ENCODE results near the gene TSFM.

TSFM gene

DNA sequence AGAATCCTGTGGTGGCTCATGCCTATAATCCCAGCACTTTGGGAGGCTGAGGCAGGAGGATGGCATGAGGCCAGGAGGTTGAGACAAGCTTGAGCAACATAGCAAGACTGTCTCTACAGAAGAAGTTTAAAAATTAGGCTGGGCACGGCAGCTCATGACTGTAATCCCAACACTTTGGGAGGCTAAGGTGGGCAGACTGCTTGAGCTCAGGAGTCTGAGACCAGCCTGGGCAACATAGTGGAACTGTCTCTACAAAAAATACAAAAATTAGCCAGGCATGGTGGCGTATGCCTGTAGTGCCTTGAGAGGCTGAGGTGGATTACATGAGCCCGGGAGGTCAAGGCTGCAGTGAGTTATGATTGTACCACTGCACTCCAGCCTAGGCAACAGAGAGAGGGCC, 14.7 kb upstream of the TSFM start:
- TF ChIP-seq, protein P1, sequence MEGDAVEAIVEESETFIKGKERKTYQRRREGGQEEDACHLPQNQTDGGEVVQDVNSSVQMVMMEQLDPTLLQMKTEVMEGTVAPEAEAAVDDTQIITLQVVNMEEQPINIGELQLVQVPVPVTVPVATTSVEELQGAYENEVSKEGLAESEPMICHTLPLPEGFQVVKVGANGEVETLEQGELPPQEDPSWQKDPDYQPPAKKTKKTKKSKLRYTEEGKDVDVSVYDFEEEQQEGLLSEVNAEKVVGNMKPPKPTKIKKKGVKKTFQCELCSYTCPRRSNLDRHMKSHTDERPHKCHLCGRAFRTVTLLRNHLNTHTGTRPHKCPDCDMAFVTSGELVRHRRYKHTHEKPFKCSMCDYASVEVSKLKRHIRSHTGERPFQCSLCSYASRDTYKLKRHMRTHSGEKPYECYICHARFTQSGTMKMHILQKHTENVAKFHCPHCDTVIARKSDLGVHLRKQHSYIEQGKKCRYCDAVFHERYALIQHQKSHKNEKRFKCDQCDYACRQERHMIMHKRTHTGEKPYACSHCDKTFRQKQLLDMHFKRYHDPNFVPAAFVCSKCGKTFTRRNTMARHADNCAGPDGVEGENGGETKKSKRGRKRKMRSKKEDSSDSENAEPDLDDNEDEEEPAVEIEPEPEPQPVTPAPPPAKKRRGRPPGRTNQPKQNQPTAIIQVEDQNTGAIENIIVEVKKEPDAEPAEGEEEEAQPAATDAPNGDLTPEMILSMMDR (IDR thresholded peaks at IDR 0.05; ENCODE audit: insufficient read depth, low read length, poor library complexity, severe bottlenecking), result no peak
- DNase-seq (ENCODE audit: extremely low read depth, insufficient read length), result no peak
- H3K36me3 ChIP-seq (ENCODE audit: control insufficient read depth, insufficient read depth, low read length), result peaks cover 4% of the 10 kb centered on the region
- H3K4me3 ChIP-seq (replicated peaks; ENCODE audit: low read depth, low read length), result no peak overlapping the region
- no peaks in the 10 kb centered on the region; the same call in 1 of the 2 replicates for H3K27me3 ChIP-seq (replicated peaks; ENCODE audit: control insufficient read depth, insufficient read depth, low read length)

DNA sequence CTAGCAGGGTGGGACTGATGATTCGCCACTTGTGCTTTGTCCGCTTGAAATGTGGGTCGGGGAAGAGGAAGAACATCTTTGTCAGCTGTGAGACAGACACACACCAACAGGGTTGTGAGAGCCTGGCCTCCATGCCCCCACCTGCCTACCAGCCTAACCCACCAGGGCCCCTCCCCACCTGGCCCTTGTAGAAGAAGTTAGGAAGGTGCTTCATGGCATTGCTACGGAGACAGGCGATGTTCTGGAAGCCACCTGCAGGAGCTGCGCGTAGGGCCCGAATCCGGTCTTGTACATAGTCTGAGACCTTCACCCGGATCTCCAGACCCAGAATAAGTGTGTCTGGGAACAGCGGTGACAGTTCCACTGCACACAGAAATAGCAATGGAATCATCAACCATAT, 13.0 kb upstream of the TSFM start:
- no peak for DNase-seq (ENCODE audit: extremely low read depth, insufficient read length)
- H3K4me3 ChIP-seq (replicated peaks; ENCODE audit: low read depth, low read length), result no peak overlapping the region
- TF ChIP-seq, protein P1 (IDR thresholded peaks at IDR 0.05; ENCODE audit: insufficient read depth, low read length, poor library complexity, severe bottlenecking), result no peak
- no peaks in the 10 kb centered on the region; the same call in 1 of the 2 replicates for H3K27me3 ChIP-seq (replicated peaks; ENCODE audit: control insufficient read depth, insufficient read depth, low read length)
- H3K36me3 ChIP-seq (ENCODE audit: control insufficient read depth, insufficient read depth, low read length), result peaks cover 4% of the 10 kb centered on the region

DNA sequence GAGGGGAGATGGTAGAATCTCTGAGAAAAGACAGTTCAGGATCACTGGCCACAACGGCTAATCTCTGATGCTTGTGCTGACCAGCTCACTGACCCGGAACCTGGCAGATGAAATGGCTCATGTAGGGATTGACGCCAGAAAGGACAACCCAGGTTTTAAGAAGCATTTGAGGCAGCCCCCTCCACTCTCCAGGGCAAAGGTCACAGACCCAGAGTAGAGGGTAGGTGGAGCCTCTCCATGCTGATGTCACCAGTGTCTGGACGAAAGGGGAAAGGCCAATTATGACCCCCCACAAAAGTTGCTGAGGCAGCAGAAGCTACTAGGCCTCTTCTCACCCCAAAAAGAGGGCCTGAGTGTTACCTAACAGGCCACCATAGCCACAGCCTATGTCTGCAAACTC, 11.9 kb upstream of the TSFM start:
- no peak for DNase-seq (ENCODE audit: extremely low read depth, insufficient read length)
- no peak overlapping the region; the same call in 1 of the 2 replicates for H3K4me3 ChIP-seq (replicated peaks; ENCODE audit: low read depth, low read length)
- TF ChIP-seq, protein P1 (IDR thresholded peaks at IDR 0.05; ENCODE audit: insufficient read depth, low read length, poor library complexity, severe bottlenecking), result no peak
- no peaks in the 10 kb centered on the region; the same call in 1 of the 2 replicates for H3K27me3 ChIP-seq (replicated peaks; ENCODE audit: control insufficient read depth, insufficient read depth, low read length)
- H3K36me3 ChIP-seq (ENCODE audit: control insufficient read depth, insufficient read depth, low read length), result peaks cover 4% of the 10 kb centered on the region

DNA sequence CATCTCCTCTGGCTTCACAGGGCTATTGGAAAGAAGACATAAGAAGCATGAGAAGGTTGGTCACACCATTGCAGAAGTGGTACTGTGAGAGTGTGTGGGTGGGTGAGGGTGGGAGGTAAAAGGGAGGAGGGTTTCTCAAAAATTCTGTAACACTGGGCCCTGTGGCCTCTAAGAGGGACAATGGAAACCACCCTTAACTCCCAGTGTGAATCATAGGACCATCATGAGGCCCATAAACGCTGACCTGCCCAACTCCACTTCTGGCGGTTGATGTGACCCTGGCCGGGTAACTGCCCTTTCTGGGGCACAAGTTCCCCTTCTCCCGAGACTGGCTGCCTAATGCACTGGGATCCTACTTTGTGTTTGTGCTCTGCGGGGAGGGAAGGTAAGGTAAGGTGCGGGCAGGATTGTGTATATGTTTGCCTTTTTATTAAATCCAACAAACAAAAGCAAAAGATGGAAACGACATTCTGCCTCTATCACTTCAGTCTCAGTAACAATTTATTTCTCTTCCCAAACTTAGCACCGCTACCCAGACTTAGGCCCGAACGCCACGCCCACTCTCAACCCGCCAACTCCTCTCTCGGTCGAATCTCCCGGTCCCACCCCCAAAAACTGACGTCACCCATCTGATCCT, 11.2 kb upstream of the TSFM start:
- no peak for DNase-seq (ENCODE audit: extremely low read depth, insufficient read length)
- TF ChIP-seq, protein P1 (IDR thresholded peaks at IDR 0.05; ENCODE audit: insufficient read depth, low read length, poor library complexity, severe bottlenecking), result no peak
- Histone ChIP-seq H3K36me3 (ENCODE audit: control insufficient read depth, insufficient read depth, low read length) (peaks cover 4% of the 10 kb centered on the region), H3K27me3 (replicated peaks; ENCODE audit: control insufficient read depth, insufficient read depth, low read length) (no peaks in the 10 kb centered on the region; the same call in 1 of the 2 replicates), H3K4me3 (replicated peaks; ENCODE audit: low read depth, low read length) (peak overlapping the region; percentile 78)

DNA sequence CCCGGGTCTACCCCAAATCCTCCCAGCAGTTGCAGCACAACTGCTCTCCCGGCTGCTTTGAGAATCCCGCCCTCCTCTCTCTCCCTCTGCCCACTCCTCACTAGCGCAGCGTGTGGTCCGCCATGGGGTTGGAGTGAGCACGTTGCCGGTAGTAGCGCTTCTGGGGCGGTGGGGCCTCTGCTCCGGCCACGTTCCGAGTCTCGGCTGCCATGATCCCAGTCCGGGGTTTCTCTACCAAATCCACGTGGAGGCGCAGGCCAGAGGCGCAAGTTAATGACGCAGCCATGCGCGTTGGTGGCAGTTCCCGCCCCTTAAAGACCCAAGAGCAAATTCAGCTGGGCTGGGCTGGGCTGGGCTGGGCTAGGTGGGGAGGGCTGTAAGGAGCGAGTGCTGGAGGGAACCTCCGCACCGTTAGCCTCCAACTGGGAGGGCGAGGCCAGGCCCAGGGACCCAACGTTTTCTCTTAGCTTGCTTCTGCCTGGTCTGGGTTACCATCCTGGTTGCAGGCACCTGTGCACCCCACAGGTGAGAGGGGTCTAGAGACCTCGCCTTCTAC, 10.6 kb upstream of the TSFM start, which contains the start of gene METTL1:
Gene METTL1 (minus strand): TSS at position 233 of the 556 bp plus-strand sequence. CDS start 22 bp downstream, at position 211.
- peak; percentile 93 for DNase-seq (ENCODE audit: extremely low read depth, insufficient read length)
- Histone ChIP-seq H3K4me3 (replicated peaks; ENCODE audit: low read depth, low read length) (peak within 1 kb of the TSS; percentile 78), H3K27me3 (replicated peaks; ENCODE audit: control insufficient read depth, insufficient read depth, low read length) (no peaks in the 10 kb centered on the region), H3K36me3 (ENCODE audit: control insufficient read depth, insufficient read depth, low read length) (peaks cover 4% of the 10 kb centered on the region)
- TF ChIP-seq, protein P1 (IDR thresholded peaks at IDR 0.05; ENCODE audit: insufficient read depth, low read length, poor library complexity, severe bottlenecking), result no peak
